ENCODE measurements around the gene RNF151.

DNA sequence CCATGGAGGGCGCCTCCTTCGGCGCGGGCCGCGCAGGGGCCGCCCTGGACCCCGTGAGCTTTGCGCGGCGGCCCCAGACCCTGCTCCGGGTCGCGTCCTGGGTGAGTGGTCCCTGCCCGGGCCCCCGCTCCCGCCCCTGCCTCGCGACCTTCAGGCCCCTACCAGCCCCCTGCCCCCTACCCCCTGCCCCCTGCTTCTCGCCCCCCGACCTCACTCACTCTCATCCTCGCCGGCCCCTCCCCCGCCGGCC is 23.4 kb downstream of the RNF151 start:
- TF ChIP-seq, protein P1, sequence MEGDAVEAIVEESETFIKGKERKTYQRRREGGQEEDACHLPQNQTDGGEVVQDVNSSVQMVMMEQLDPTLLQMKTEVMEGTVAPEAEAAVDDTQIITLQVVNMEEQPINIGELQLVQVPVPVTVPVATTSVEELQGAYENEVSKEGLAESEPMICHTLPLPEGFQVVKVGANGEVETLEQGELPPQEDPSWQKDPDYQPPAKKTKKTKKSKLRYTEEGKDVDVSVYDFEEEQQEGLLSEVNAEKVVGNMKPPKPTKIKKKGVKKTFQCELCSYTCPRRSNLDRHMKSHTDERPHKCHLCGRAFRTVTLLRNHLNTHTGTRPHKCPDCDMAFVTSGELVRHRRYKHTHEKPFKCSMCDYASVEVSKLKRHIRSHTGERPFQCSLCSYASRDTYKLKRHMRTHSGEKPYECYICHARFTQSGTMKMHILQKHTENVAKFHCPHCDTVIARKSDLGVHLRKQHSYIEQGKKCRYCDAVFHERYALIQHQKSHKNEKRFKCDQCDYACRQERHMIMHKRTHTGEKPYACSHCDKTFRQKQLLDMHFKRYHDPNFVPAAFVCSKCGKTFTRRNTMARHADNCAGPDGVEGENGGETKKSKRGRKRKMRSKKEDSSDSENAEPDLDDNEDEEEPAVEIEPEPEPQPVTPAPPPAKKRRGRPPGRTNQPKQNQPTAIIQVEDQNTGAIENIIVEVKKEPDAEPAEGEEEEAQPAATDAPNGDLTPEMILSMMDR (IDR thresholded peaks at IDR 0.05): no peak
- no peak for TF ChIP-seq POLR2A (IDR thresholded peaks at IDR 0.05)
- no peak for TF ChIP-seq POLR2AphosphoS5 (IDR thresholded peaks at IDR 0.05)

Measured in transverse colon (tissue), 4 donors.